HFFc6 (cell line): ENCODE results near the gene C9orf153. TPM values are rescaled to one million over a fixed set of nuclear protein-coding genes. Genes with fewer than 3 reads are reported as not detected.

Source experiments
- DNase-seq: peaks from one replicate; pipeline ENCODE4 v3.0.0-alpha.2; 2018
- H3K27ac Mint-ChIP-seq: 2 replicates; pipeline ENCODE4 v1.8.0; 2020; ENCODE audit warnings: mild to moderate bottlenecking, mixed read lengths
- H3K27me3 Mint-ChIP-seq: 2 replicates; pipeline ENCODE4 v1.8.0; 2021; ENCODE audit warnings: mild to moderate bottlenecking, moderate library complexity, mixed read lengths; ENCODE audit not compliant: insufficient read depth
- H3K36me3 Mint-ChIP-seq: 2 replicates; pipeline ENCODE4 v1.8.0; 2021; ENCODE audit warnings: low read depth, mixed read lengths
- H3K4me1 Mint-ChIP-seq: 2 replicates; pipeline ENCODE4 v1.8.0; 2020; ENCODE audit warnings: low read depth, mixed read lengths
- H3K4me3 Mint-ChIP-seq: 2 replicates; pipeline ENCODE4 v1.8.0; 2020; ENCODE audit warnings: mild to moderate bottlenecking, moderate library complexity, mixed read lengths
- H3K9me3 Mint-ChIP-seq: 2 replicates; pipeline ENCODE4 v1.8.0; 2020; ENCODE audit warnings: mild to moderate bottlenecking, mixed read lengths
- CTCF ChIP-seq: fragments of 200-600 bp; sonication (generic); IDR thresholded peaks from 2 replicates; pipeline ENCODE4 v1.5.0; 2021; ENCODE audit warnings: antibody characterized with exemption, mild to moderate bottlenecking
- long read RNA-seq: library from polyadenylated mRNA; unstranded; transcript quantifications from one replicate; pipeline ENCODE4 v2.0.0, GENCODE V29; 2019
- total RNA-seq, 6 experiments: library from RNA; stranded (reverse); fragmentation: NEBNext Ultra II Directional; extraction: Animal tissue kit (Norgen Biotek cat#: 25700); gene quantifications; 2 replicates in 1 of 6; 3 replicates in 5 of 6; pipeline ENCODE4 v1.2.3, GENCODE V29; 2021

Gene C9orf153
- total RNA-seq: not detected
- long read RNA-seq: 0 reads

- H3K27me3 Mint-ChIP-seq: no peaks in the 10 kb centered on the region; the same call in 1 of the 2 replicates
- H3K36me3 Mint-ChIP-seq: peaks cover 10% of the 10 kb centered on the region
- TF ChIP-seq CTCF: no peak
- H3K27ac Mint-ChIP-seq: no peak within 1 kb of the TSS
- H3K4me3 Mint-ChIP-seq: no peak within 1 kb of the TSS
- no peaks in the 10 kb centered on the region; the same call in 1 of the 2 replicates for H3K4me1 Mint-ChIP-seq
- DNase-seq: no peak
- H3K9me3 Mint-ChIP-seq: no peaks in the 10 kb centered on the region
These were observed at the start of gene C9orf153 for GRCh38 chr9:86259557-86259956. Gene C9orf153 (minus strand): TSS chr9:86259657. CDS start chr9:86229603, 30,054 bp downstream.

GRCh38 chr9:86308687-86309086 lies 49.2 kb upstream of the C9orf153 start:
- no peaks in the 10 kb centered on the region for H3K9me3 Mint-ChIP-seq

GRCh38 chr9:86304236-86304730 lies 44.8 kb upstream of the C9orf153 start:
- no peaks in the 10 kb centered on the region for H3K27me3 Mint-ChIP-seq
- no peak for DNase-seq
- H3K36me3 Mint-ChIP-seq: peaks cover 49% of the 10 kb centered on the region
- no peak overlapping the region; the same call in 1 of the 2 replicates for H3K27ac Mint-ChIP-seq
- peaks cover 19% of the 10 kb centered on the region for H3K4me1 Mint-ChIP-seq
- no peak for TF ChIP-seq CTCF
- no peak overlapping the region for H3K4me3 Mint-ChIP-seq
- no peaks in the 10 kb centered on the region for H3K9me3 Mint-ChIP-seq

More at GRCh38 chr9:86308687-86309086, 49.2 kb upstream of the C9orf153 start:
- H3K4me3 Mint-ChIP-seq: no peak overlapping the region
- TF ChIP-seq CTCF: no peak
- no peak overlapping the region for H3K27ac Mint-ChIP-seq
- H3K4me1 Mint-ChIP-seq: peaks cover 11% of the 10 kb centered on the region
- no peaks in the 10 kb centered on the region for H3K27me3 Mint-ChIP-seq
- peaks cover 49% of the 10 kb centered on the region for H3K36me3 Mint-ChIP-seq
- DNase-seq: no peak

- H3K27ac Mint-ChIP-seq: peak overlapping the region; percentile 54
- H3K4me1 Mint-ChIP-seq: peaks cover 19% of the 10 kb centered on the region
- no peaks in the 10 kb centered on the region for H3K9me3 Mint-ChIP-seq
- TF ChIP-seq CTCF: no peak
- H3K36me3 Mint-ChIP-seq: peaks cover 48% of the 10 kb centered on the region
- no peaks in the 10 kb centered on the region for H3K27me3 Mint-ChIP-seq
- DNase-seq: no peak
- H3K4me3 Mint-ChIP-seq: no peak overlapping the region
These were observed 44.0 kb upstream of the C9orf153 start for GRCh38 chr9:86303316-86303975.

GRCh38 chr9:86301686-86302085 lies 42.2 kb upstream of the C9orf153 start:
- H3K27ac Mint-ChIP-seq: 0 out of 2 replicates have a peak overlapping the region, but pooled peaks have one; percentile 3
- H3K36me3 Mint-ChIP-seq: peaks cover 52% of the 10 kb centered on the region
- H3K9me3 Mint-ChIP-seq: no peaks in the 10 kb centered on the region
- H3K4me3 Mint-ChIP-seq: no peak overlapping the region
- H3K4me1 Mint-ChIP-seq: peaks cover 19% of the 10 kb centered on the region
- TF ChIP-seq CTCF: no peak
- DNase-seq: no peak
- H3K27me3 Mint-ChIP-seq: no peaks in the 10 kb centered on the region
